Islet precursor cell (in vitro differentiated cells): Measurements from ENCODE around the gene RNASET2.
"Not testable (repeated sequence)": the region's sequence is repeated elsewhere in the genome, so short reads cannot be mapped to it uniquely, and the experiment has no call there.

ENCODE experiments used
- DNase-seq: peaks from one replicate; pipeline ENCODE4 v3.0.0-alpha.2; 2018

RNASET2 gene

DNA sequence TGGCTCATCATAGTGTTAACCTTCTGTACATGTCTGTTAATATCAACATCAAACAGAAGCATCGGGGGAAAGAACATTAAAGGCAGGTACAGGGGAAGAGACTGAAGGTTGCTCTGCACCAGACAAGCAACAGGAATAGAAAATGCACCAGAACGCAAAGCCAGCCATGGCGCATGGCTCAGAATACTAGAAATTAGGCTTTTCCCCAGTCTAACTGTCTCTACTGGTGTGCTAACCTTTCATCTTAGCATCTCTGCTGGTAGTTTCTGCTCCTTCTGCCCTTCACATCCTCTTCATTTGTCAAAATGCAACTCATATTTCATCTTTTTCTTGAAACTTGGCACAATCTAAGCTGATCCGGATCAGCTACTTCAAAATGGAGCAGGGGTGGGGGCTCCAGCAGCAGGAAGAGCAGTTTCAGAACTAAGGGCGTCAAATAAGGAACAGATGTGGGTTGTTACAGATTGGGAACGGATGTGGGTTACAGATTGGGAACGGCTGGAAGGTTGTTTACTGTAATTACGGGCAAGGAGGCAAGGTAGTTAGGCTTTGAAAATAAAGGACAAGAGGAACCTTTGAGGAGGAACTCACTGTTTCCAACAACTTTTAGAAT, 13.1 kb upstream of the RNASET2 start:
- DNase-seq: no peak

DNA sequence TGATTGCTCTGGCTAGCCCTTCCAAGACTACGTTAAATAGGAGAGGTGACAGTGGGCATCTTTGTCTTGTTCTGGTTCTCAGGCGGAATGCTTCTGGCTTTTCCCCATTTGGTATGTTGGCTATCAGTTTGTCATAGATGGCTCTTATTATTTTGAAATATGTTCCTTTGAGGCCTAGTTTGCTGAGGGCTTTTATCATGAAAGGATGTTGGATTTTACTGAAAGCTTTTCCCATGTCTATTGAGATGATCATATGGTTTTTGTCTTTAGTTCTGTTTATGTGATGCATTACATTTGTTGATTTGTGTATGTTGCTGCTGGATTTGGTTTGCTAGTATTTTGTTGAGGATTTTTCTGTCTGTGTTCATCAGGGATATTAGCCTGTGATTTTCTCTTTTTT, 9.9 kb upstream of the RNASET2 start:
- no peak for DNase-seq

DNA sequence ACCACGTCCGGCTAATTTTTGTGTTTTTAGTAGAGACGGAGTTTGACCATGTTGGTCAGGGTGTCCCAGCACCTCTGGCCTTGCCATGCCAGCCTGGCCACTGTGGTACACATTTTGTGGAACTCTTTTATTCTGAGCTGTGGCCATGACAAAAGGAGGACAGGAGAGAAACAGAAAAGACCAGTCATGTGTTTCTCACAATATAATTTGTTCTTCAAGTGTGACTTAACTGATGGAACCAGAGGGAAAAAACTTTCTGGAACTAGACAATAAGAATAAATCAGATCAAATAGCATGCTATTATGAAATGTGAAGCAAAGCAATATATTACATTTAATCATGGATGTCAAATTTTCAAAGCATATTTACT, 4.2 kb upstream of the RNASET2 start:
- DNase-seq: no peak

DNA sequence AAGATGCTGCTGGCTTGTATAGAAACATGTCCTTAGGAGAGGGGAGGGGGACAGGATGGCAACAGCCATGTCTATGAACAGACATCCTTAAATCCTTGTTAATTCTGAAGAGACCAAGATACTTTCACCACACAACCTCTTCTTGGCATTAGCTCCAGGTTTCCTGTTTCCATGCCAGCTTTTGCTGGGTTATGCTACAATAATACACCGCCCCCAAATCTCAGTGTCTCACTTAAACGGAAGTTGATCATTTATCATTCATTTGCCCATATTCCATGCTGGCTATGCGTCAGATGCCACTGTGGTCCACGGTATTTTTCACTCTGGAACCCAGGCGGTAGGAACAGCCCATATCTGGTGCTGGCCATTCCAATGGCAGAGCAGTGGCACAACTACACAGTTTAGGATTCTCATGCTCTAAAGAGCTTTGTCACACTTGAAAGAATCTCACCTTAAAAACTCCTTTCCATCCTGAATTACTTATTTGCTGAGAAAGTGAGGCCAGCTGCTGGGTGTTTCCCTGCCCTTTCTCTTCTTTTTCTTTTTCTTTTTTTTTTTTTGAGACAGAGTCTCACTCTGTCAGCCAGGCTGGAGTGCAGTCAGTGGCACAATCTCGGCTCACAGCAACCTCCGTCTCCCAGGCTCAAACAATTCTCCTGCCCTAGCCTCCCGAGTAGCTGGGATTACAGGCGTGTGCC, 3.7 kb upstream of the RNASET2 start:
- DNase-seq: no peak

DNA sequence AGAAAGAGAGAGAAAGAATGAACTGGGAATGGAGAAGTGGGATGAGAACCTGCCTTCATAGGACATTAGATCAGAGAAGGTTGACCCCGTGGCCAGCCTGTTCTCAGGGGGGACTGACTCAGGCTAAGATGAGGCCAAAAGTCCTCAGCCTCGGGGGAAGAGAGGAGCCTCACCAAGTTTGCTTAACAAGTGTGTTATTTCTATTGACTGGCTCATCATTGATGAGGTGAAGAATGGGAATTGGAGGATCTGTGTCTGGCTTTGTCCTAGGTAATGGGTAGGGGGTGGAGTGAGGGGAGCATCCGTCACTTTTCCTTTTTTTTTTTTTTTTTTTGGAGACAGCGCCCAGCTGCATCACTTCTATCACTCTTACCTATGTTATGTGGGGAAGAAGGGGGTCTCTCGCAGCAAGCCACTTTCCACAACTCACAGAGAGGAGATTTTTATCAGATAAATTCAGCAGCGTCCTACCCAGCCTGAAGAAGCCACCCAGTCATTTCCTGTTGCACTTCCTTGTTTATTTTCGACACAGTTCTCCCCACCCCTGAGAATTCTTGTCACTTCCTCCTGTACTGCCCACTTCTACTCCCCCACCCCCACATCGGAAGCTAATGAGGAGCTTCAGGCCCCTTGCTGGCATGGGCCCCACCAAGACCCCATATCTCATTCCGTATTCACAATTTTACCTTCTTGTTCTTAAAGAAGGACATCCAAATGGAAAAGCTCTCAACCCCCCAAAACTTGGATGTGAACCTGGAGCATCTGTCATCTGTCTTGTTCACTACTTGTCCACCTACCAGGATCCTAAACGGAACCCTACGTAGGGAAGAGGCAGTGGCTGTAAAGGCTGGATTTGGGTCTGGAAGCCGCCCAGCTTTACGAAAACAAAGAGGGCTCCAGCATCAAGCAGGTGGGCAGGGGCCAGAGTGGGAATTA, 2.8 kb upstream of the RNASET2 start:
- DNase-seq: no peak

GRCh38 chr6:166957805-166958076, 1.4 kb upstream of the RNASET2 start:
- no peak for DNase-seq

DNA sequence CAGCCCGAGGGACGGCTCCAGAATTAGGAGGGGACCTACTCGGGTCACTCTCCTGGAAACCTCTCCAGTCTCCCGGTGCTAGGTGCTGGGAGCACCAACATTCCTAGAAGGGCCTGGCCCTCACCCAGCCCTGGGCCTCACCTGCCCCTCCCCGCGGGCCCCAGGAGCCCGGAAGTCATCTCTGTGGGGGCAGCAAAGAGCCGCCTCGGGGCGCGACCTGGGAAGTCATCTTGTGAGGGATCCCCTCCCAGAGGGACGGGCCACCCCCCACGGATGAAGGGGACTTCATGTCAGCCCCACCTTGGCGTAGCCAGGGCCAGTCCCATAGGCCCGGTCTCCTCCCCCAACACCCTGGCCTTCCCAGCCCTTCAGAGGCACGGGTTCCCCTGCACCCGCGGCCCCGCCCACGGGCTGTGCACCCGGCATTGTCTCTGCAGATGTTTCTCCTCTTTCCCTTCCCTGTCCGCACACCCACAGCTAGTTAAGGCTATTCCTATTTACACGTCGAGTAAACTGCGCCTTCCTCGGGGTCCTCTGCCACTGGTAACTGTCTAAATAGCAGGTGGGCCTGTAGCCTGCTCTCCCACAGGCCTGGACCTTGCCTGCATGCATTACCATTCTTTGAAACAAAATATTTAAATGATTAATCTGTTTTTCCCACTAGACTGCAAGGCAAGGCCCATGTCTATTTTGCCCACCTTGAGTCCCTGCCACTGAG, 896 bp upstream of the RNASET2 start:
- no peak for DNase-seq

DNA sequence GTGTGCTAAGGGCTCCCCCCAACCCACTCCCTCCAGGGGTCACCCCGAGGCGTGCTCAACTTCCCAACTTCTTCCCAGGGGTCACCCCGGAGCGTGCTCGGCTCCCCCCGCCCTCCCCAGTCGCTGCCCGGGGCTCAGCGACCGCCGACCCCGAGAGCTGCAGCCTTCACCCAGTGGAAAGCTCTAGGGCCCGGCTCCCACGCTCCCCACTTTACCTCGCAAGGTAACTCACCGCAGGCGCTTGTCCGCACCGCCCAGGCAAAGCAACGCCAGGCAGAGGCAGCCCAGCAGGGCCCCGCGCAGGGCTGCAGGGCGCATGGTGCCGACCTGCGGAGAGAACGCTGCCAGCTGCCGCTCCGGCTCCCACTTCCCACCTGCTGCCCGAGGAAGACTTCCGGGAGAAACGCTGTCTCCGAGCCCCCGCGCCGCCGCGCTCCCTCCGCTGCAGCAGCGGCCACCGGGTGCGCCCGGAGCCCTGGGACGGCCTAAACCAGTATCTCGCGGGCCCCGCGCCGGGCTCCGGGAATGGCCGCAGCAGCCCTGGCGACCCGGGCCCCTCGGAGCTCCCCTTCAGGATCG, 396 bp downstream of the RNASET2 start:
- DNase-seq: no peak

GRCh38 chr6:166955121-166955864, 1.1 kb downstream of the RNASET2 start:
- no peak for DNase-seq

DNA sequence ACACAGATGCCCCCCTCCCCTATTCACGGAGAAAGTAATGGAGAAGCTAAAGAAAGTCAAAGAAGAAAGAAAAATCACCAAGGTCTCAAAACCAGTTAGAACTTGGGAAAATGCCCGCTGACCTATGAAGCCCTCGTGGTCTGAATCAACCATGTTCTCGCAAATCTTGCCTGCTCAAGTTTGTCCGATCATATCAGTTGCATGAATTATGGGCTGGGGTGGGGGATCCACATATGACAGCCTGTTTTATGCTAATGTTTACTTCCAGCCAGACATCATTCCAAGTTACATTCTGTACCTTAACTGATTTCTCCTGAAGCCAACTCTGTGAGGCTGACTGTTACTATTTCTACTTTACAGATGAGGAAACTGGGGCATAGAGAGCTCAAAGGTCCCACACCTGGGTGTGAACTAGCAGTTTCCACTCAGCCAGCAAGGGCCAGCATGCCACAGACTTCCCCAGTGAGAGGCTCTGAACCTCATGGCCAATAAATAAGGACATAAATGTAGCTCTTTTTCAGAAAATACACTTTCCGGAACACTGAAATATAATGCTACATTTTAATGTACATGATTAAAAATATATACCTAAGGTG, 2.1 kb downstream of the RNASET2 start:
- no peak for DNase-seq

GRCh38 chr6:166952567-166953486, 3.5 kb downstream of the RNASET2 start:
- peak; percentile 37 for DNase-seq

GRCh38 chr6:166952121-166952520, 4.2 kb downstream of the RNASET2 start:
- no peak for DNase-seq

GRCh38 chr6:166951670-166952060, 4.7 kb downstream of the RNASET2 start:
- DNase-seq: no peak

DNA sequence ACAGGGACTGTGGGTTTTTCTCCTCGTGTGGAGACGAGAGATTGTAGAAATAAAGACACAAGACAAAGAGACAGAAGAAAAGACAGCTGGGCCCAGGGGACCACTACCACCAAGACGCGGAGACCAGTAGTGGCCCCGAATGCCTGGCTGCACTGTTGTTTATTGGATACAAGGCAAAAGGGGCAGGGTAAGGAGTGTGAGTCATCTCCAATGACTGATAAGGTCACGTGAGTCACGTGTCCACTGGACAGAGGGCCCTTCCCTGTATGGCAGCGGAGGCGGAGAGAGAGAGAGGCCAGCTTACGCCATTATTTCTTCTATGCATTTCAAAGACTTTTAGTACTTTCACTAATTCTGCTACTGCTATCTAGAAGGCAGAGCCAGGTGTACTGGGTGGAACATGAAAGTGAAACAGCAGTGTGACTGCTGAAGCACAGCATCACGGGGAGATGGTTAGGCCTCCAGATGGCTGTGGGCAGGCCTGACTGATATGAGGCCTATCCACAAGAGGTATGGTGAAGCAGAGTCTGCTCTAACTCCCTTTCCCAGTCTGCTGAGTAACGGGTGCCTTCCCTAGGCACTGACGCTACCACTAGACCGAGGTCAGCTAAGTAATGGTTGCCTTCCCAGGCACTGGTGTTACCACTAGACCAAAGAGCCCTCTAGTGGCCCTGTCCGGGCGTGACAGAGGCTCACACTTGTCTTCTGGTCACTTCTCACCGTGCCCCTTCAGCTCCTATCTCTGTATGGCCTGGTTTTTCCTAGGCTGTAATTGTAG, 5.3 kb downstream of the RNASET2 start:
- peak; percentile 91 for DNase-seq

- peak; percentile 43 for DNase-seq
Measured at GRCh38 chr6:166950443-166950821, 5.9 kb downstream of the RNASET2 start.

GRCh38 chr6:166949528-166950442, 6.6 kb downstream of the RNASET2 start:
- peak; percentile 65 for DNase-seq

- not testable (repeated sequence) for DNase-seq
Measured at GRCh38 chr6:166948724-166949123, 7.6 kb downstream of the RNASET2 start.

GRCh38 chr6:166947251-166947650, 9.1 kb downstream of the RNASET2 start:
- no peak for DNase-seq

DNA sequence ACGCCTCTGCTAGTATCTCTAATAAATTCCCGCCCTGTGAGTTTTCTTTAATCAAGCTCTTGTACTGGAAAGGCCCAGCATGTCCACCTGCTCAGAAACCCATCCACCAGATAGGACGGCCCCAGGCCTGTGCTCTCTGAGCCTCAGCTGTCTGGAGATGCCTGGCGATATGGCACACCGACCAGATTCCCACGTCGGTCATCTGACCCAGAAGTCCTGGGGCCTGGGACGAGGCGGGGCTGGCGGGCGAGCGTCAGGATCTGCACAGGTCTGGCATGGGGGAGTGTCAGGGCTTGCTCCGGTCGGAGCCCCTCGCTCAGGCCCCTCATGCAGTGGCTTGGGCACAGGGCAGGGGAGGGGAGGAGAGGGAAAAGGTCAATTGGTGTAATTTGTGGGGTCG, 10.2 kb downstream of the RNASET2 start:
- no peak for DNase-seq
